ENCODE measurements around the gene AVPI1.

AVPI1 gene

GRCh38 chr10:97676770-97677581 is 10.1 kb downstream of the AVPI1 start:
- no peak overlapping the region for H3K4me3 ChIP-seq (ENCODE audit: low read length)
- H3K4me1 ChIP-seq (ENCODE audit: insufficient read depth, low read length) = no peaks in the 10 kb centered on the region
- no peak overlapping the region for H3K27ac ChIP-seq (ENCODE audit: low read depth, low read length)
- H3K9me3 ChIP-seq (ENCODE audit: insufficient read depth, low read depth, low read length) = no peaks in the 10 kb centered on the region
- H3K36me3 ChIP-seq (ENCODE audit: insufficient read depth, low read length) = peaks cover 47% of the 10 kb centered on the region
- WGBS = 96% methylated on average over 1 of the region's 2 CpGs
- H3K27me3 ChIP-seq (ENCODE audit: insufficient read depth, low read length) = no peaks in the 10 kb centered on the region
- no peak overlapping the region for H3K9ac ChIP-seq (ENCODE audit: low read depth, low read length)

GRCh38 chr10:97675222-97675621 is 11.8 kb downstream of the AVPI1 start:
- no peak overlapping the region for H3K27ac ChIP-seq (ENCODE audit: low read depth, low read length)
- WGBS = 90% methylated on average over 9 of the region's 9 CpGs
- no peaks in the 10 kb centered on the region for H3K4me1 ChIP-seq (ENCODE audit: insufficient read depth, low read length)
- H3K9me3 ChIP-seq (ENCODE audit: insufficient read depth, low read depth, low read length) = no peaks in the 10 kb centered on the region
- H3K4me3 ChIP-seq (ENCODE audit: low read length) = no peak overlapping the region
- H3K27me3 ChIP-seq (ENCODE audit: insufficient read depth, low read length) = no peaks in the 10 kb centered on the region
- no peak overlapping the region for H3K9ac ChIP-seq (ENCODE audit: low read depth, low read length)
- H3K36me3 ChIP-seq (ENCODE audit: insufficient read depth, low read length) = peaks cover 57% of the 10 kb centered on the region

- no peak overlapping the region for H3K4me3 ChIP-seq (ENCODE audit: low read length)
- no peaks in the 10 kb centered on the region for H3K9me3 ChIP-seq (ENCODE audit: insufficient read depth, low read depth, low read length)
- no peak overlapping the region for H3K27ac ChIP-seq (ENCODE audit: low read depth, low read length)
- H3K9ac ChIP-seq (ENCODE audit: low read depth, low read length) = no peak overlapping the region
- no peaks in the 10 kb centered on the region for H3K27me3 ChIP-seq (ENCODE audit: insufficient read depth, low read length)
- no peaks in the 10 kb centered on the region for H3K4me1 ChIP-seq (ENCODE audit: insufficient read depth, low read length)
- WGBS = 96% methylated on average over 8 of the region's 8 CpGs
- peaks cover 69% of the 10 kb centered on the region for H3K36me3 ChIP-seq (ENCODE audit: insufficient read depth, low read length)
Observed at GRCh38 chr10:97673736-97674525, 13.1 kb downstream of the AVPI1 start.

GRCh38 chr10:97669571-97669970 is 17.5 kb downstream of the AVPI1 start:
- WGBS = 84% methylated on average over 1 of the region's 1 CpG
- H3K27me3 ChIP-seq (ENCODE audit: insufficient read depth, low read length) = no peaks in the 10 kb centered on the region
- peaks cover 74% of the 10 kb centered on the region for H3K36me3 ChIP-seq (ENCODE audit: insufficient read depth, low read length)
- no peak overlapping the region for H3K27ac ChIP-seq (ENCODE audit: low read depth, low read length)
- H3K9me3 ChIP-seq (ENCODE audit: insufficient read depth, low read depth, low read length) = no peaks in the 10 kb centered on the region
- no peak overlapping the region for H3K9ac ChIP-seq (ENCODE audit: low read depth, low read length)
- H3K4me3 ChIP-seq (ENCODE audit: low read length) = no peak overlapping the region
- H3K4me1 ChIP-seq (ENCODE audit: insufficient read depth, low read length) = no peaks in the 10 kb centered on the region

- H3K4me3 ChIP-seq (ENCODE audit: low read length) = no peak overlapping the region
- H3K9me3 ChIP-seq (ENCODE audit: insufficient read depth, low read depth, low read length) = no peaks in the 10 kb centered on the region
- peaks cover 78% of the 10 kb centered on the region for H3K36me3 ChIP-seq (ENCODE audit: insufficient read depth, low read length)
- no peak overlapping the region for H3K27ac ChIP-seq (ENCODE audit: low read depth, low read length)
- H3K4me1 ChIP-seq (ENCODE audit: insufficient read depth, low read length) = no peaks in the 10 kb centered on the region
- 95% methylated on average over 6 of the region's 6 CpGs for WGBS
- no peak overlapping the region for H3K9ac ChIP-seq (ENCODE audit: low read depth, low read length)
- no peaks in the 10 kb centered on the region for H3K27me3 ChIP-seq (ENCODE audit: insufficient read depth, low read length)
Observed at GRCh38 chr10:97667463-97667862, 19.6 kb downstream of the AVPI1 start.

GRCh38 chr10:97666992-97667391 is 20.0 kb downstream of the AVPI1 start:
- Histone ChIP-seq H3K4me3 (ENCODE audit: low read length) (no peak overlapping the region), H3K27me3 (ENCODE audit: insufficient read depth, low read length) (no peaks in the 10 kb centered on the region), H3K9ac (ENCODE audit: low read depth, low read length) (no peak overlapping the region), H3K36me3 (ENCODE audit: insufficient read depth, low read length) (peaks cover 80% of the 10 kb centered on the region), H3K27ac (ENCODE audit: low read depth, low read length) (no peak overlapping the region), H3K9me3 (ENCODE audit: insufficient read depth, low read depth, low read length) (no peaks in the 10 kb centered on the region), H3K4me1 (ENCODE audit: insufficient read depth, low read length) (no peaks in the 10 kb centered on the region)
- WGBS = 97% methylated on average over 7 of the region's 7 CpGs

GRCh38 chr10:97664282-97664850 is 22.7 kb downstream of the AVPI1 start:
- Histone ChIP-seq H3K27me3 (ENCODE audit: insufficient read depth, low read length) (no peaks in the 10 kb centered on the region), H3K9me3 (ENCODE audit: insufficient read depth, low read depth, low read length) (no peaks in the 10 kb centered on the region), H3K27ac (ENCODE audit: low read depth, low read length) (no peak overlapping the region), H3K4me1 (ENCODE audit: insufficient read depth, low read length) (no peaks in the 10 kb centered on the region), H3K4me3 (ENCODE audit: low read length) (no peak overlapping the region), H3K9ac (ENCODE audit: low read depth, low read length) (no peak overlapping the region), H3K36me3 (ENCODE audit: insufficient read depth, low read length) (peaks cover 76% of the 10 kb centered on the region)
- 89% methylated on average over 1 of the region's 1 CpG for WGBS

GRCh38 chr10:97659589-97659988 is 27.5 kb downstream of the AVPI1 start:
- Histone ChIP-seq H3K27me3 (ENCODE audit: insufficient read depth, low read length) (no peaks in the 10 kb centered on the region), H3K4me1 (ENCODE audit: insufficient read depth, low read length) (no peaks in the 10 kb centered on the region), H3K9ac (ENCODE audit: low read depth, low read length) (no peak overlapping the region), H3K4me3 (ENCODE audit: low read length) (no peak overlapping the region), H3K9me3 (ENCODE audit: insufficient read depth, low read depth, low read length) (no peaks in the 10 kb centered on the region), H3K36me3 (ENCODE audit: insufficient read depth, low read length) (peaks cover 83% of the 10 kb centered on the region), H3K27ac (ENCODE audit: low read depth, low read length) (no peak overlapping the region)
- 100% methylated on average over 1 of the region's 1 CpG for WGBS

- Histone ChIP-seq H3K4me1 (ENCODE audit: insufficient read depth, low read length) (no peaks in the 10 kb centered on the region), H3K9me3 (ENCODE audit: insufficient read depth, low read depth, low read length) (no peaks in the 10 kb centered on the region), H3K27ac (ENCODE audit: low read depth, low read length) (no peak overlapping the region), H3K9ac (ENCODE audit: low read depth, low read length) (no peak overlapping the region), H3K36me3 (ENCODE audit: insufficient read depth, low read length) (peaks cover 82% of the 10 kb centered on the region), H3K27me3 (ENCODE audit: insufficient read depth, low read length) (no peaks in the 10 kb centered on the region), H3K4me3 (ENCODE audit: low read length) (no peak overlapping the region)
- WGBS = 97% methylated on average over 5 of the region's 5 CpGs
Observed at GRCh38 chr10:97656777-97657176, 30.3 kb downstream of the AVPI1 start.

GRCh38 chr10:97651773-97652172 is 35.3 kb downstream of the AVPI1 start:
- WGBS = 94% methylated on average over 2 of the region's 3 CpGs
- Histone ChIP-seq H3K27ac (ENCODE audit: low read depth, low read length) (no peak overlapping the region), H3K4me3 (ENCODE audit: low read length) (no peak overlapping the region), H3K9ac (ENCODE audit: low read depth, low read length) (no peak overlapping the region), H3K9me3 (ENCODE audit: insufficient read depth, low read depth, low read length) (no peaks in the 10 kb centered on the region), H3K36me3 (ENCODE audit: insufficient read depth, low read length) (peaks cover 61% of the 10 kb centered on the region), H3K4me1 (ENCODE audit: insufficient read depth, low read length) (peaks cover 18% of the 10 kb centered on the region), H3K27me3 (ENCODE audit: insufficient read depth, low read length) (no peaks in the 10 kb centered on the region)

- WGBS = 91% methylated on average over 3 of the region's 3 CpGs
- peaks cover 18% of the 10 kb centered on the region for H3K4me1 ChIP-seq (ENCODE audit: insufficient read depth, low read length)
- H3K4me3 ChIP-seq (ENCODE audit: low read length) = no peak overlapping the region
- H3K36me3 ChIP-seq (ENCODE audit: insufficient read depth, low read length) = peaks cover 56% of the 10 kb centered on the region
- no peaks in the 10 kb centered on the region for H3K27me3 ChIP-seq (ENCODE audit: insufficient read depth, low read length)
- no peaks in the 10 kb centered on the region for H3K9me3 ChIP-seq (ENCODE audit: insufficient read depth, low read depth, low read length)
- no peak overlapping the region for H3K9ac ChIP-seq (ENCODE audit: low read depth, low read length)
- H3K27ac ChIP-seq (ENCODE audit: low read depth, low read length) = no peak overlapping the region
Observed at GRCh38 chr10:97650726-97651125, 36.3 kb downstream of the AVPI1 start.
